ENCODE measurements around the gene USP6NL.

USP6NL gene

DNA sequence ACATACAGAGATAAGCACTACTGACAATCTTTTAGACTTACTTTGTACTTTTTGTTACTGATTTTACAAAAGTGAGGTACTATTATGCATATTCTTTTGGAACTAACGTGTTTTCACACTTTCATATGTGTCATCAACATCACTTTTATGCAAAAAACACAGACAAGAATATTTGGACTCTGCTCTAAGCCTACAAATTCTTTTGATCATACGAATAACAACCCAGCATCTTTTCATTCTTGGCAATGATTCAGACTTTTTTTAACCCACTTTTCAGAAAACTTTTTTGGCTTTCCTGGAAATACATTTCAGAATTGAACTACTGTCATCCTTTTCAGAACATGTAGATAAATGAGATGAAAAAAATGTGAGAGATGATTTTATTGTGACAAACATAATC is 30.2 kb downstream of the USP6NL start:
- no peak overlapping the region for H3K9ac ChIP-seq
- no peak overlapping the region for H2AFZ ChIP-seq
- no peak overlapping the region for H3K4me2 ChIP-seq (ENCODE audit: low read length)
- no peaks in the 10 kb centered on the region for H3K9me3 ChIP-seq (ENCODE audit: control insufficient read depth, low read length)
- no peak overlapping the region for H3K4me3 ChIP-seq (ENCODE audit: low read depth, low read length)
- no peaks in the 10 kb centered on the region for H3K36me3 ChIP-seq (ENCODE audit: control insufficient read depth, insufficient read depth, low read length)
- no peak overlapping the region for H3K27ac ChIP-seq
- no peaks in the 10 kb centered on the region for H3K4me1 ChIP-seq
- H3K27me3 ChIP-seq (ENCODE audit: control insufficient read depth, insufficient read depth, low read length), result no peaks in the 10 kb centered on the region
- TF ChIP-seq, protein P1, sequence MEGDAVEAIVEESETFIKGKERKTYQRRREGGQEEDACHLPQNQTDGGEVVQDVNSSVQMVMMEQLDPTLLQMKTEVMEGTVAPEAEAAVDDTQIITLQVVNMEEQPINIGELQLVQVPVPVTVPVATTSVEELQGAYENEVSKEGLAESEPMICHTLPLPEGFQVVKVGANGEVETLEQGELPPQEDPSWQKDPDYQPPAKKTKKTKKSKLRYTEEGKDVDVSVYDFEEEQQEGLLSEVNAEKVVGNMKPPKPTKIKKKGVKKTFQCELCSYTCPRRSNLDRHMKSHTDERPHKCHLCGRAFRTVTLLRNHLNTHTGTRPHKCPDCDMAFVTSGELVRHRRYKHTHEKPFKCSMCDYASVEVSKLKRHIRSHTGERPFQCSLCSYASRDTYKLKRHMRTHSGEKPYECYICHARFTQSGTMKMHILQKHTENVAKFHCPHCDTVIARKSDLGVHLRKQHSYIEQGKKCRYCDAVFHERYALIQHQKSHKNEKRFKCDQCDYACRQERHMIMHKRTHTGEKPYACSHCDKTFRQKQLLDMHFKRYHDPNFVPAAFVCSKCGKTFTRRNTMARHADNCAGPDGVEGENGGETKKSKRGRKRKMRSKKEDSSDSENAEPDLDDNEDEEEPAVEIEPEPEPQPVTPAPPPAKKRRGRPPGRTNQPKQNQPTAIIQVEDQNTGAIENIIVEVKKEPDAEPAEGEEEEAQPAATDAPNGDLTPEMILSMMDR (IDR thresholded peaks at IDR 0.05), result no peak
- peaks cover 40% of the 10 kb centered on the region for H3K79me2 ChIP-seq

DNA sequence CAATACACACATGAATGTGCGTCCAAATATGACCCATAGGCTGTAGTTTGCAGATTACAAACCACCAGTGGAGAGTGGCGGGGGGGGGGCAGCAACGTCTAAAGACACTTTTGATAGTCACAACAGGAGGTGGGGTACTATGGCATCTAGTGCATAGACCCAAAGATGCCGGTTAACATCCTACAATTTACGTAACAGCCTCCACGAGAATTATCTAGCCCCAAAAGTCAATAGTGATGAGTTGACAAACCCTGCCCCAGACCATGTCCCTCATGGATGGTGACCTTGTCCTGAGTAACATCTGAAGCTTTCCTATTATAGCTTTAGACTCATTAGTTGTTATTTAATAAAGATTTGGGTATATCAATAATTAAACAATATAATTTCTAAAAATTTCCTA is 31.6 kb downstream of the USP6NL start:
- H3K9ac ChIP-seq, result no peak overlapping the region
- H3K4me3 ChIP-seq (ENCODE audit: low read depth, low read length), result no peak overlapping the region
- H2AFZ ChIP-seq, result no peak overlapping the region
- H3K27ac ChIP-seq, result no peak overlapping the region
- H3K36me3 ChIP-seq (ENCODE audit: control insufficient read depth, insufficient read depth, low read length), result no peaks in the 10 kb centered on the region
- peaks cover 7% of the 10 kb centered on the region for H3K4me1 ChIP-seq
- H3K79me2 ChIP-seq, result peaks cover 30% of the 10 kb centered on the region
- no peaks in the 10 kb centered on the region for H3K9me3 ChIP-seq (ENCODE audit: control insufficient read depth, low read length)
- H3K4me2 ChIP-seq (ENCODE audit: low read length), result no peak overlapping the region
- TF ChIP-seq, protein P1 (IDR thresholded peaks at IDR 0.05), result no peak
- no peaks in the 10 kb centered on the region for H3K27me3 ChIP-seq (ENCODE audit: control insufficient read depth, insufficient read depth, low read length)

DNA sequence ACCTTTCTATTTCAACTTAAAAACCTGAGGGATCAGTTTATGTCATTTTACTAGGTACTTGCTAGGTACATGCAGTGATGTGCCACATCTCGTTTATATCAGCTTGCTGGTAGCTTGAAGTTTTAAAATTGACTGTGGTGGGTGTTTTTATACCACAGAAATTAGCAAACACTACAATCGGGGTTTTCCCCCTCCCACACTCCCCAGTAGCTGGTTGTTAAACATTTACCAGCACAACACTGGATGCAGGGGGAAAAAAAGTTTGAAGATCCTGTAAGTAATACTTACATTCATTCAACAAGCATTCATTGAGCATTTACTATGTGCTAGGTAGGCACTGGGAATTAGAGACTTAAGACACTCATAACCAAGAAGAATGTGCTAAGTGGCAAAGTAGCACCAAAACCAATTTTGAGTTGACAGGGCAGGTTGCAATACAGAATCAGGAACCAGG is 32.6 kb downstream of the USP6NL start:
- Histone ChIP-seq H3K9ac (no peak overlapping the region), H3K4me1 (peaks cover 7% of the 10 kb centered on the region), H3K4me3 (ENCODE audit: low read depth, low read length) (no peak overlapping the region), H2AFZ (no peak overlapping the region), H3K27ac (no peak overlapping the region), H3K79me2 (peaks cover 19% of the 10 kb centered on the region), H3K36me3 (ENCODE audit: control insufficient read depth, insufficient read depth, low read length) (no peaks in the 10 kb centered on the region), H3K27me3 (ENCODE audit: control insufficient read depth, insufficient read depth, low read length) (no peaks in the 10 kb centered on the region), H3K9me3 (ENCODE audit: control insufficient read depth, low read length) (no peaks in the 10 kb centered on the region), H3K4me2 (ENCODE audit: low read length) (no peak overlapping the region)
- TF ChIP-seq, protein P1 (IDR thresholded peaks at IDR 0.05), result no peak

DNA sequence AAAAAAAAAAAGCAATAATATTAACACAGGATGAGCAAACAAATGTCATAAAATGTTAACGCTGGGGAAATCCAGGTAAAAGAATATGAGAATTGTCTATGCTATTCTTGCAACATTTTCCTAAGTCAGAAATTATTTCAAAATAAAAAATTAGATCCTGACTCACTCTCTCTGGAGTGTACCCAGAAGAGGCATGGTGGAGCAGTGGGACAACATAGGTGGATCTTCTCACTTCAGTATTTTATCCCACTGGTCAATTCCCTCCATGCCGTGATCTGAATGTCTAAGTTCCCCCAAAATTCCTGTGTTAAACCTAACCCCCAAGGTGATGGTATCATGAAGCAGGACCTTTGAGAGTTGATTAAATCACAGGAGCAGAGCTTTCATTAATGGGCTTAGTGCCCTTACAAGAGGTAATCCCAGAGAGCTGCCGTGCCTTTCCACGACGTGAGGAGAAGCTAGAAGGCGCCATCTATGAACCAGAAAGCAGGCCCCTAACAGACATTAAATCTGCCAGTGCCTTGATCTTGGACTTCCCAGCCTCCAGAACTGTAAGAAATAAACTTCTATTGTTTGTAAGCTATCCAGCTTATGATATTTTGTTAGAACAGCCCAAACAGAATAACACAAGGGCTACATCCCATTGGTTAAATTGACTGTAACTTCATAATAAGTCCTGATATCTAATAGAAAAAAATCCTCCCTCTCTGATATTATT is 35.2 kb downstream of the USP6NL start:
- TF ChIP-seq, protein P1 (IDR thresholded peaks at IDR 0.05), result no peak
- H3K4me1 ChIP-seq, result peaks cover 7% of the 10 kb centered on the region
- no peak overlapping the region for H2AFZ ChIP-seq
- H3K36me3 ChIP-seq (ENCODE audit: control insufficient read depth, insufficient read depth, low read length), result no peaks in the 10 kb centered on the region
- no peaks in the 10 kb centered on the region for H3K27me3 ChIP-seq (ENCODE audit: control insufficient read depth, insufficient read depth, low read length)
- no peak overlapping the region for H3K4me2 ChIP-seq (ENCODE audit: low read length)
- H3K4me3 ChIP-seq (ENCODE audit: low read depth, low read length), result no peak overlapping the region
- no peak overlapping the region for H3K9ac ChIP-seq
- H3K79me2 ChIP-seq, result peaks cover 13% of the 10 kb centered on the region
- H3K27ac ChIP-seq, result no peak overlapping the region
- H3K9me3 ChIP-seq (ENCODE audit: control insufficient read depth, low read length), result no peaks in the 10 kb centered on the region

DNA sequence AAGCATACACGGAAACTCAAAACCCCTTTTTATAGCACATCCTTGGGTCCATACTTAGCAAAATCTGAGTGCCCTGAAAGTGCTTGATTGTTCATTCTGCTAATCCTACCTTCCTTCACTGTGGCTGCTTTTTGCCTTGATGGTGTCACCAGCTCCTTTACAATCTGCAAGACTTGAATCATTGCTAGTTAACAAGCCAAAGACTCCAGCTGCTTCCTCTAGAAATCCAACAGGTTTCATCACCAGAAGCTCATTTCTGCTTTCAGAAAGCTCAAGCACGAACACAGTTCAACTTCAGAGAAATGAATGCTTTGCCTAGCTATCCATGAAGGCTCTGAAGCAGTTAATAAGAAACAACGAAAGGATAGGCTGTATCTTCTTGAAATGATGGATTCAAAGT is 38.0 kb downstream of the USP6NL start:
- Histone ChIP-seq H3K27ac (no peak overlapping the region), H3K4me1 (peaks cover 7% of the 10 kb centered on the region), H3K27me3 (ENCODE audit: control insufficient read depth, insufficient read depth, low read length) (no peaks in the 10 kb centered on the region), H3K4me2 (ENCODE audit: low read length) (no peak overlapping the region), H2AFZ (no peak overlapping the region), H3K4me3 (ENCODE audit: low read depth, low read length) (no peak overlapping the region), H3K36me3 (ENCODE audit: control insufficient read depth, insufficient read depth, low read length) (no peaks in the 10 kb centered on the region), H3K9me3 (ENCODE audit: control insufficient read depth, low read length) (no peaks in the 10 kb centered on the region), H3K9ac (no peak overlapping the region), H3K79me2 (peaks cover 2% of the 10 kb centered on the region)
- TF ChIP-seq, protein P1 (IDR thresholded peaks at IDR 0.05), result no peak
